IPS-NIHi7 (cell line): ENCODE results near the gene LSG1.
A peak's percentile ranks its signal among the peaks of the same experiment; 100 is the strongest.
"Not testable (repeated sequence)": the region's sequence is repeated elsewhere in the genome, so short reads cannot be mapped to it uniquely, and the experiment has no call there.

ENCODE experiments used
- DNase-seq: peaks from one replicate; pipeline ENCODE4 v3.0.0; 2012; ENCODE audit warnings: mixed read lengths; ENCODE audit errors: extremely low spot score

The LSG1 gene

DNA sequence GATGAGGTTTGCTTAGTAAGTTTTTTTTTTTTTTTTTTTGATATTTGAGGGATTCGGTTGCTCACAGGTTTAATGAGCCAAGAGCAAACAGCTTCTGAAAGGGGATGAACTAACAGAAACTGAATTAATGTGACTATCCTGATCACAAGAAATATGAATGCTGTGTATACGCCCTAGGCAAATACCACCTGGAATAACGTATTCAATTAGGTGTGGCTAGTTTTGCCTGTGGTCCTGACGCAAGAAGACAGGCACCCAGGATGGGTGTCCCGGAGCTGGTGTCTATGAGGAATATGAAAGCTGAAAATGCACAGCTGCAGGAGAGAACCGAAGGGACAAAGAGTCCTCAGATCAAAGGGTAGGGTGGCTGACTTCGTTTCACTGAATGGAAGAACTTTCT is 14.6 kb downstream of the LSG1 start:
- DNase-seq, result no peak

DNA sequence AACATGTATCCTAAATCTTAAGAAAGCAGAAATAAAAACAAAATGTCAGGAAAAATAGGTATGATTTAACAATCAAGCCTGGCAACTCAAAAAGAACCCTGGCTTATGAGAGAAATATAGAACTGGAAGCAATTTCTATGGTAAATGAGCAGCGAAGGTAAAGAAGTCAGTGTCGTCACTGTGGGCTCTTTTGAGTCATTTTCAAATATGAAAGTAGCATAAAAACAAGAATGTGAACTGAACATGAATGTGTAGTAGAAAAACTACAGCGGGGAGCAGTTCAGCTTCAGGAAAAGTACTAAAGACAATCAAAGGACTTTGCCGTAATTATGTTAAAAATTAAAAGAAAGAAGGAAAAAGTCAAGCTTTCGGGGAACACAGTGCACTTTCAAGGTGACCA is 17.5 kb downstream of the LSG1 start:
- no peak for DNase-seq

DNA sequence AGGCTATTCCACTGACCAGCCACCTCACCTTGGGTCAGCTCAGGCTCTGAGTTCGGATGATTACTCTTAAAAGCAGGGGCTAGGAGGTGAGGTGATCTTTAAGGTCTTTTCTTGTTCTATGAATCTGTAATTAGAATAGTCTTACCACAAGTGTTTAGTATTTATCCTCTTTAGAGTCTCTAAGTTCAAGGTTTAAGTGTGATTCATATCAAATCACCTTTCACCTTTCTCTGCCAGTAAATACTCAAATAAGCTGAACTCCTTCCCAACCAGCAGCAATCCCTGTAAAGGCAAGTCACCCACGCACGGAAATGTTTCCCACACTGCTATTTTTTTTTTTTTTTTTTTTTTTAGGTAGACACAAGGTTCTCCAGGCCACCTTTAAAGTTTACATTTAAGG is 24.2 kb downstream of the LSG1 start:
- DNase-seq, result no peak

DNA sequence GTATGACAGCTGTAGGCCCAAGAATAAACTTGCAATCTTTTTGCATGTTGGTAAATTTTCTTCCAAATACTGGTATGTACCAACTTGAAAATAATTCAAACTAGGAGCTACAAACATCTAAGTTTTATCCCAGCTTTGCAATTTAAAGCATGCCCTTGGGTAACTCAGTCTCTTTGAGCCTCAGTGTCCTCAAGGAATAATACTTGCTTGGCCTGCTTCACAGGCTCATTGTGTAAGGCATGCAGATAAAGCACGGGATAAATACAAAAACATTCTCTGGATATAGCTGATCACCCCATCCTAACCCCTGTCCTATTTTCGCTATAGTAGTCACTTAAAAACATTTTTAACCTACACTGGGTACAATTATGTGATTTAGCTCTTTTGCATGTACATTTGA is 29.2 kb downstream of the LSG1 start:
- no peak for DNase-seq

GRCh38 chr3:194640829-194641228 is 31.2 kb downstream of the LSG1 start:
- no peak for DNase-seq

GRCh38 chr3:194638991-194639605 is 32.9 kb downstream of the LSG1 start:
- DNase-seq, result no peak

DNA sequence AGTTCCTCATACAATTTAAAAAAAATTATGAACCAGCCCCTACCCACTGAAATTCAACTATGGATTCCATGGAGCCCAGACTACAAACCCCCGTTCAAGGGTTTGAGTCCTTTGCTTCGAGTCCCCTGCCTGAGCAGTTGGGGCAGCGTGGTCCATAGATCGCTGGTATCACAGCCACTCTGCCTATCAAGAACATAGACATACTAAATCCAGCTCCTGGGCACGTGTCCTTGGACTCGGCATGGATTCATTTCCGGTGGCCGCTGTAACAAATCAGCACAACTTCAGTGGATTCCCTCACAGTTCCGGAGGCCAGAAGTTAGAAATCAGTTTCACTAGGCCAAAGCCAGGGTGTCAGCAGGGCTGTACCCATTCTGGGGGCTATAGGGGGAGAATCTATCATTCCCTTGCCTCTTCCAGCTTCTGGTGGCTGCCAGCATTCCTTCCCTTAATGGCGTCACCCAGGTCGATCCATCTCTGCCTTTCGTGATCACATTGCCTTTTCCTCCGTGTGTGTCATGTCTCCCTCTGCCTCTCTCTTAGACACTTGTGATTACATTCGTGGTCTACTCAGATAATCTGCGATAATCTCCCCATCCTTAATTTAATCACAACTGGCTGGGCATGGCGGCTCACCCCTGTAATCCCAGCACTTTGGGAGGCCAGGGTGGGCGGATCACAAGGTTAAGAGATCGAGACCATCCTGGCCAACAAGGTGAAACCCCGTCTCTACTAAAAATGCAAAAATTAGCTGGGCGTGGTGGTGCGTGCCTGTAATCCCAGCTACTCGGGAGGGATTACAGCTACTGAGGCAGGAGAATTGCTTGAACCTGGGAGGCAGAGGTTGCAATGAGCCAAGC is 34.2 kb downstream of the LSG1 start:
- no peak for DNase-seq

- DNase-seq, result peak; percentile 47
Observed at GRCh38 chr3:194637066-194637465, 34.9 kb downstream of the LSG1 start.

- peak; percentile 94 for DNase-seq
Observed at GRCh38 chr3:194633349-194634004, 38.5 kb downstream of the LSG1 start, which contains the start of gene TMEM44. Gene TMEM44, minus strand, starts transcription at chr3:194633419. Its CDS starts 204 bp downstream, at chr3:194633215.

DNA sequence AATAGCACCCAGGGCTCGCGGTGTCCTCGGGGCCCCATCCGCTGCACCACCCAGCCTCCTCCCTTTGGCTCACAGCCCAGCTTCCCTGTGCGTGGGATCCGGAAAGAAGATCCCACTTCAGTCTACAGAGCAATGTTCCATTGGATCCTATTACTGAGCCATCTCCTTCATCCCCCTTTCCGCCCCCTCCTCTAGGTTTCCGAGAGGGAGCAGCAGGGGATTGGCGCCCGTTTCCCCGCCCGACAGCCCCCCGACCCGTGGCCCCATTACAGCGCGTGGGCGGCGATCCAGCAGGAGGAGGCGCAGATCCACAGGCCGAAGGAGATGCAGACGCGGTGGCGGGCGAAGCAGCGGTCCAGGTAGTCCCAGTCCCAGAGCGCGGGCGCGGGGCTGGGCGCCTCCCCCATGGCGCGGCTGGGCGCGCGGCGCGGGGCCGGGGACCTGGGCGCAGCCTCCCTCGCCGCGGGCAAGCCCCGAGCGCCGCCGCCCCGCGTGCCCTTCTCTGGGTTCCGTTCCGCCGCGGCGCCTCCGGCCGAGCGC is 39.1 kb downstream of the LSG1 start:
- DNase-seq, result peak; percentile 46

DNA sequence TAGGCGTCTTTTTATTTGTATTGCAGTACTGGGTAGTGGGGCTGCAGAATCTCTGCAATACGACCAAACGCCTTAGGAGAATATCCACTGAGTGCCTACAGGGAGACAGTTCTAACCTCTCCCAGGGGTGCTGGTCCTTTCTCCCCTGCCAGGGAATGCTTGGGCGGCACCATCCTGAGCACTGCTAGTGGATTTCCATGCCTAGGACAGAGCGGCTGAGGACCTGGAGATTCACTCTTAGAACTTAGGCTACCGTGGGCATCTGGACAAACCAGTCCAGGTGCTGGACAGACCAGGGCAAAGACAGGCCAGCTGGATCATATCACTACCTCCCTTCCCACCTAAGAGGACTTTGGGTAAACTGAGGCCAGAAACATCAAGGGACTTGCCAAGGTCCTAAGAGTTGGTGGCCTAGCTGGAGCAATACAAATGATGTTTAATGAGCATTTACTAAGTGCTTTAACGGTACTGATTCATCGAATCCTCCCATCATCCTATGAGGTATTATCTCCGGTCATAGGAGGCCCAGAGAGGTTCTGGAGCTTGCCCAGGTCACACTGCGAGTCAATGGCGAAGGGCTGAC is 39.7 kb downstream of the LSG1 start:
- no peak for DNase-seq

DNA sequence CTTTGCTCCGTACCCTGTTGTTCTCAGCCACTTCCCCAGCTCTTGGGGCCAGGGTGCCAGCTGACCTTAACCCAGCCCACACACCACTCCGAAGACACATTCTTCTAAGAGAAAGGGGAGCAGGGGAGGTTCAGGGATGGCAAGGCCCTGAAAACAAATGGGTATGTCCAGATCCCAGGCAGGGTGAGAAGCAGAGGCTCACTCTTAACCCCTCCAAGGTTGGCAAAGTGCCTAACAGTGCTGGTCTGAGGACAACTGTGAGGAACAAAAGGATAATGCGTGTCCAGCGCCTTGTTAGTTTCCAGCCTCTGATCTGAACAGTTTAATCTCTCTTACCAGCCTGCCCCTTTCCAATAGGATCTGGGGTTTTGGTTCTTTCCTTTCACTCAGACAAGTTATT is 40.3 kb downstream of the LSG1 start:
- DNase-seq, result no peak

DNA sequence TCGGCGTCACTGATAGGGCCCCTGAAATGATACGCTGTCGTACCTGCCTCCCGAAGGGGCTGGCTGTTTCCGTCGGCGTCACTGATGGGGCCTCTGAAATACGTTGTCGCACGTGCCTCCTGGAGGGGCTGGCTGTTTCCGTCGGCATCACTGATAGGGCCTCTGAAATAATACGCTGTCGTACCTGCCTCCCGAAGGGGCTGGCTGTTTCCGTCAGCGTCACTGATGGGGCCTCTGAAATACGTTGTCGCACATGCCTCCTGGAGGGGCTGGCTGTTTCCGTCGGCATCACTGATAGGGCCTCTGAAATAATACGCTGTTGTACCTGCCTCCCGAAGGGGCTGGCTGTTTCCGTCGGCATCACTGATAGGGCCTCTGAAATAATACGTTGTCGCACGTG is 41.3 kb downstream of the LSG1 start:
- not testable (repeated sequence) for DNase-seq

- DNase-seq, result no peak
Observed at GRCh38 chr3:194624956-194625355, 47.0 kb downstream of the LSG1 start.

DNA sequence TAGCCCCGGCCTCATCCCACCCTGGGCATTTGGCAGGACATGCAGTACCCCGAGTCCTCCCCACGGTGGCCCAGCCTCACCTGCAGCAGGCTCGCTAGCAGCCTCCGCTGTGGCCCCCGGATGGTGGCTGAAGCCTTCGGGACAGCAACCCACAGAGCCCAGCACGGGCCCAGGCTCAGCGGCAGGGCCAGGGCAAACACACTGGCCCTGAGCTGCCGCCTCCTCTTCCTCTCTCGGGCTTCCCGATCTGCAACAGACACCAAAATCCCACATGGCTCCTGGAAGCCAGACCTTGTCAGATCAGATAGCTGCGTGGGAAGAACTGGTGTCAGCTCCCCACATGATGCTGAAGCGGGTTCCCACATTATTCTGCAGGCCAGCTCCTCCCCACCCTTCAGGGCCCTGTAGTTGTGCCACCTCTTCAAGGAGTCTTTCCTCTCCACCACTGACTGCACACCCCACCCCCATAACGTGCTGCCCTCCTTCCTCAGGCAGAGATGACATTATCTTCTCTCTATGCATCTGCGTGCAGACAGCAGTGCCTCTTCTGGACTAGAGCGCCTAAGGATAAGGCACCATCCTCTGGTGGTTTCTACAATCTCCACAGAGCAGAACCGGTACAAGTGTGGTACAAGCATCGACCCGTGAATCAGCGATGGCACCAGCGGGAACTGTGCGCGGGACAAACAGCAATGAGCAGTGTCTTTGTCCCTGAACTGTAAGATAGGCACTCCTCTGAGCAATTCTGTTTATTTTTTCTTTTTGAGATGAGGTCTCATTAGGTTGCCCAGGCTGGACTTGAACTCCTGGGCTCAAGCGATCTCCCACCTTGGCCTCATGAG is 48.3 kb downstream of the LSG1 start:
- DNase-seq, result no peak

- DNase-seq, result no peak
Observed at GRCh38 chr3:194622621-194623340, 49.2 kb downstream of the LSG1 start.

DNA sequence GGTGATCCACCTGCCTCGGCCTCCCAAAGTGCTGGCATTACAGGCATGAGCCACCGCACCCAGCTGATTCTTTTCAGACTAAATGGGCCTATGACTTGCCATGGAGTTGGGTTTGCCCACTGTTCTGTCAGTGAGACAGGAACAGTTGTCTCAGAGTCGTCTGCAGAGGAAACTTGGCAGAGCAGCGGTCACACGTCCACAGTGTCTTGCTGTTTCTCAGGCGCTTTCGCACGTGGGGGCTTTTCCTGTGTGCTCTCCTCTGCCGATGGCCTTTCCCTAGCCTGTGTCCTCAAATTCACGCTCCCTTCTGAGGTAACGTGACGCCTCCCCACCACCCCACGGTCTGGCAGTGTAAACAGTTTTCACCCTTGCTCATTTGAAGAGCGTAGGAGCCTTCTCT is 50.0 kb downstream of the LSG1 start:
- no peak for DNase-seq

- DNase-seq, result no peak
Observed at GRCh38 chr3:194620196-194620595, 51.8 kb downstream of the LSG1 start.

GRCh38 chr3:194619741-194620140 is 52.2 kb downstream of the LSG1 start:
- DNase-seq, result no peak

DNA sequence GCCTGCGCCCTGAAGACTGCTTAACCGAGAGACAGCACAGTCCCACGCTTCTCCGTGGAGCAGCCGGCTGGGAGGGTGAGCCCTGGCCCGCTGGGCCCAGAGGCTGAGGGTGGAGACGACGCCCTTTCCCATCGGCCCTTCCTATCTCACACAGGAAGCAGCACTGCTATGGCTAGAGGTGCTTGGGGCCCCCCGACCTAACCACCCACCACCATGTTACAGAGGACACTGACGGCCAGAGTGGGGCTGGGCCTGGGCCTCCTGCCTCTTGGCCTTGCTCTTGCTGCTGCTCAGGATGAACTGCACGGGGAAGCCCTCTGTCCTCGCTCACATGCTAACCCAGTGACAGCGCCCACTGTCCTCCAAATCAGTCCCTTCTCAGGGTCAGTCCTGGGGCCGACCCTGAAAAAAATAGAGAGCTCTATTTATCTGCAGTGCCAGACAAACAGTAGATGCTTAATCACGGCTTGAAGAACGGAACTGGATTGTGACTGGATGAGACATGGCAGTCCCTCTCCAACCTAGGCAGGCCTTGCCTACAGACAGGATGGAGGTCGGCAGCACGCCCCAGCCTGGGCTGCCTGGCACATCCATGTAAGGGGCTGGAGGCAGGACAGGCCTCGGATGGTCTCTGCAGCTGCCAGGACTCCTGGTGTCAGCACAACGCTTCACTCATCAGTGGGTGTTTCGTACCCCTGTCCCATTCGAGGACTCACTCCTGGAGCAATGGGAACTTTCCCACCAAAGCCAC is 53.0 kb downstream of the LSG1 start:
- DNase-seq, result no peak
